Stimulated activated naive CD8-positive, alpha-beta T cell treated with anti-CD3 and anti-CD28 coated beads, Interleukin-15, amount 100 ng/mL, for 72 hours (primary cell): ENCODE results near the gene E2F3.
A peak's percentile ranks its signal among the peaks of the same experiment; 100 is the strongest.

Source experiments
- ATAC-seq: fragments of 150-1000 bp; cut with Tn5 transposase; 2 replicates; pipeline ENCODE4 v1.10.0; 2021; ENCODE audit warnings: mild to moderate bottlenecking, moderate library complexity
- DNase-seq, 2 donors: peaks; one replicate each; pipeline ENCODE4 v3.0.0; 2021 to 2022
- H3K27ac Mint-ChIP-seq, 2 donors: one replicate each; pipeline ENCODE4 v1.8.0; 2022; ENCODE audit warnings: mild to moderate bottlenecking in 2 of 2, mixed read lengths in 2 of 2, moderate library complexity in 2 of 2
- H3K27me3 Mint-ChIP-seq: one replicate; pipeline ENCODE4 v1.8.0; 2022; ENCODE audit warnings: mixed read lengths
- H3K4me1 Mint-ChIP-seq: one replicate; pipeline ENCODE4 v1.8.0; 2022; ENCODE audit warnings: mild to moderate bottlenecking, mixed read lengths
- H3K4me3 Mint-ChIP-seq, 2 donors: one replicate each; pipeline ENCODE4 v1.8.0; 2022; ENCODE audit warnings: mild to moderate bottlenecking in 2 of 2, mixed read lengths in 2 of 2, moderate library complexity in 1 of 2
- H3K9me3 Mint-ChIP-seq, 2 donors: one replicate each; pipeline ENCODE4 v1.8.0; 2022; ENCODE audit warnings: mixed read lengths in 2 of 2

E2F3 gene

GRCh38 chr6:20411953-20412681 lies 10.4 kb downstream of the E2F3 start:
- no peaks in the 10 kb centered on the region for H3K27me3 Mint-ChIP-seq
- no peak overlapping the region for H3K4me3 Mint-ChIP-seq
- H3K27ac Mint-ChIP-seq = peak overlapping the region in 1 of 2 donors; percentile 23
- no peak for ATAC-seq
- peaks cover 91% of the 10 kb centered on the region for H3K4me1 Mint-ChIP-seq
- H3K9me3 Mint-ChIP-seq = no peaks in the 10 kb centered on the region
- no peak for DNase-seq

GRCh38 chr6:20412682-20413073 lies 11.0 kb downstream of the E2F3 start:
- ATAC-seq = no peak
- no peaks in the 10 kb centered on the region for H3K27me3 Mint-ChIP-seq
- H3K4me1 Mint-ChIP-seq = peaks cover 91% of the 10 kb centered on the region
- H3K27ac Mint-ChIP-seq = no peak overlapping the region
- DNase-seq = no peak
- no peak overlapping the region for H3K4me3 Mint-ChIP-seq
- H3K9me3 Mint-ChIP-seq = no peaks in the 10 kb centered on the region

DNA sequence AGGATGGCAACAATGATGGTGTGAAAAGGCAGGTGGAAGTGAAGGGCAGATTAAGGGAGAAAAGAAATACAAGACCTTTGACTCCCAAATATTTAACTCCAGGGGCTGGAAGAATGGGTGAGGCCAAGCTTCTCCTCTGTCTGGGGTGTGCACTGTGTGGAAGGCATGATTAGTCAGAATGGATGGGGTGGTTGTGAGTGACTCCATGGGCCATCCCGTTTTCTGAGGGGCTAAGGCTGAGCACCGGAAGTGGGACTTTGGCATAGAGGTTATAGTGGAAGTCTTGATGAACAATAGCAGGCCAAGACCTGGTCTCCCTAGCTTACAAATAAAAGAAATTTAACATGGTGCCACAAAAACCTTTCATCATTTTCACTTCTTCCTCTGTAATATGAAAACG lies 12.1 kb downstream of the E2F3 start:
- peak overlapping the region in 1 of 2 donors; percentile 46 for H3K27ac Mint-ChIP-seq
- ATAC-seq (no peak), DNase-seq (no peak)
- H3K9me3 Mint-ChIP-seq = no peaks in the 10 kb centered on the region
- no peaks in the 10 kb centered on the region for H3K27me3 Mint-ChIP-seq
- no peak overlapping the region for H3K4me3 Mint-ChIP-seq
- peaks cover 89% of the 10 kb centered on the region for H3K4me1 Mint-ChIP-seq

- ATAC-seq = no peak
- DNase-seq = no peak
- H3K27ac Mint-ChIP-seq = no peak overlapping the region
- H3K4me1 Mint-ChIP-seq = peaks cover 80% of the 10 kb centered on the region
- no peaks in the 10 kb centered on the region for H3K9me3 Mint-ChIP-seq
- H3K4me3 Mint-ChIP-seq = no peak overlapping the region
- H3K27me3 Mint-ChIP-seq = no peaks in the 10 kb centered on the region
Observed at GRCh38 chr6:20414711-20415110, 13.0 kb downstream of the E2F3 start.

DNA sequence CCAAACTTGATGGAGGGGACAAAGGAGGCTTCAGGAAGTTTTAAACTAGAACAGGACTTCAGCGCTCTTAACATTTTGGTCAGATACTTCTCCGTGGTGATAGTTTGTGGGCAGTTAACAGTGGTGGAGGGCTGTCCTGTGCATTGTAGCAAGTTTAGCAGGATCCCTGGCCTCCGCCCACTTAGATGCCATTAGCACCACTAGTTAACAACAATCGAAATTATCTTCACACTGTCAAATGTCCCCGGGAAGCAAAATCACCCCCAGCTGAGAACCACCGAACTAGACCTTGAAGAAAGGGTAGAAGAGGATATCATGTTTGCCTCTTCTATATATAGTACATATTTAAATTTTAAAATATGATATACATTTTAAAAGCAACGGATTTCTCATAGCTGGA lies 13.6 kb downstream of the E2F3 start:
- H3K4me3 Mint-ChIP-seq = no peak overlapping the region
- H3K27ac Mint-ChIP-seq = no peak overlapping the region
- no peak for ATAC-seq
- H3K4me1 Mint-ChIP-seq = peaks cover 74% of the 10 kb centered on the region
- H3K9me3 Mint-ChIP-seq = no peaks in the 10 kb centered on the region
- no peak for DNase-seq
- no peaks in the 10 kb centered on the region for H3K27me3 Mint-ChIP-seq

DNA sequence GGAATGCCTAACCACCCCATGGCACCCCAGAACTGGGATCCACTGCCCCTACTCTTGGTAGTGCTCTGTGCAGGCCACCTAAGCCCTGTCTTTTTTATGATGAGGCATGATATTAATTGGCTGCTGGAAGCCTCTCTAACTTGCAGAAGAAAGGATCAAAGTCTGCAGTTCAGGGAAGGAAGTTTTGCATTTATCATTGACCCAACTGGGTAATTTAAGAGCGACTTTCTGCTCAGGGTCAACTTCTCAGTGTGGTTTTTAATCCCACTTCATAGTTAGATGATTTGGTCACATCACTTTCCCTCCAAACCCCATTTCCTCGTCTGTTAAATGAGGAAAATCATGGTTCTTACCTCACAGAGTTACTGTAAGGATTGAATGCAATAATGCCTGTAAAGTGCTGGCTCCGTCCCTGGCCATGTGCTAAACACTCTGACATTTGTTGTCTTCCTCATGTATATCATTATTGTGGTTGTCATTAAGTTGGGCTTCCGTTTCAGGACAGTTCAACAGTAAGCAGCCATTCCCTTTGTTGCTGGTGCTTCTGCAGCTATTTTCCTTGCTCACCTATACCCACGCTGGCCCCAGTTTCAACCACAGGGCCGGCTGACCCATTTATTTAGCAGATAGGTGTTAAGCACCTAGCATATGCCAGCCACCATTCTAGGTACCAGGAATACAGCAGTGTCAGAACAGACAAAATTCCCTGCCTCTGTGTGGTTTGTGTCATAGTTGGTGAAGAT lies 14.2 kb downstream of the E2F3 start:
- no peak for DNase-seq
- no peaks in the 10 kb centered on the region for H3K27me3 Mint-ChIP-seq
- H3K4me1 Mint-ChIP-seq = peaks cover 69% of the 10 kb centered on the region
- peak overlapping the region in 1 of 2 donors; percentile 9 for H3K4me3 Mint-ChIP-seq
- peaks cover 0 to under 1% of the 10 kb centered on the region in 2 donors for H3K9me3 Mint-ChIP-seq
- peak; percentile 48 for ATAC-seq
- no peak overlapping the region for H3K27ac Mint-ChIP-seq

DNA sequence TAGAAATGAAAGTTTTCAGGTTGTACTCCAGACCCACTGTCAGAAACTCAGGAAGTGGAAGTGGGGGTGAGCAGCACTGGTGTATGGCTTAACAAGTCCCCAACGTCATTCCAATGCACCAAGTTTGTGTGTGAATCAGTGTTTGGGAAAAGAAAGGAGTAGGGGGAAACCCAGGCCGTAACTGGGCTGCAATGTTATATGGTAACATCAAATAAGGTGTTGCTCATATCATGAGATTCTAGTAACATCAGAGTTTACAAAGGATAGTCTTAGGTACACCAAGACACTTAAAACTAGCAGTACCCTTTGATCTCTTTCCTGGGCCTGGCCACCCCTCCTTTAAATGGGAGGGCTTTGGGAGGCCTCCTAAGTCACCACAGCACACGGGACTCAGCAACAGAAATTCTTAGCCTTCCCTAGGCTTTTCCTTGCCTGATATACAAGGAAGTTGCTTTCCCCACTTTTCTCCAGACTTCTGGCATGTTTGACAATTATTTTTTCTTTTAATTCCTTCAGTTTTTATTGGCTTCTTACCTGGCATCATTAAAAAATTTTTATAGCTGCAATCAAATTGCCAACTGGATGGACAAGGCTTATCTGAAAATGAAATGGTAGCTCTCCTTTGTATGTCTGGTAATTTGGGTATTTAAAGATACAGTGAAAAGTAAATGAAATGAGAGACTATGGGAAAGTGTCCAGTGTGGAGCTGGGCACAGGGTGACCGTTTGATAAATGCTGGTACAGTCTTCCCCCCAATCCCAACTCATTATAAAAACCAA lies 15.1 kb downstream of the E2F3 start:
- H3K27me3 Mint-ChIP-seq = no peaks in the 10 kb centered on the region
- DNase-seq = no peak
- peaks cover 61% of the 10 kb centered on the region for H3K4me1 Mint-ChIP-seq
- H3K27ac Mint-ChIP-seq = no peak overlapping the region
- H3K4me3 Mint-ChIP-seq = peak overlapping the region in 1 of 2 donors; percentile 12
- H3K9me3 Mint-ChIP-seq = peaks cover 0 to 4% of the 10 kb centered on the region in 2 donors
- ATAC-seq = peak; percentile 45

GRCh38 chr6:20417819-20418218 lies 16.1 kb downstream of the E2F3 start:
- Mint-ChIP-seq H3K4me1 (peaks cover 59% of the 10 kb centered on the region), H3K27ac (peak overlapping the region in 1 of 2 donors; percentile 56)

DNA sequence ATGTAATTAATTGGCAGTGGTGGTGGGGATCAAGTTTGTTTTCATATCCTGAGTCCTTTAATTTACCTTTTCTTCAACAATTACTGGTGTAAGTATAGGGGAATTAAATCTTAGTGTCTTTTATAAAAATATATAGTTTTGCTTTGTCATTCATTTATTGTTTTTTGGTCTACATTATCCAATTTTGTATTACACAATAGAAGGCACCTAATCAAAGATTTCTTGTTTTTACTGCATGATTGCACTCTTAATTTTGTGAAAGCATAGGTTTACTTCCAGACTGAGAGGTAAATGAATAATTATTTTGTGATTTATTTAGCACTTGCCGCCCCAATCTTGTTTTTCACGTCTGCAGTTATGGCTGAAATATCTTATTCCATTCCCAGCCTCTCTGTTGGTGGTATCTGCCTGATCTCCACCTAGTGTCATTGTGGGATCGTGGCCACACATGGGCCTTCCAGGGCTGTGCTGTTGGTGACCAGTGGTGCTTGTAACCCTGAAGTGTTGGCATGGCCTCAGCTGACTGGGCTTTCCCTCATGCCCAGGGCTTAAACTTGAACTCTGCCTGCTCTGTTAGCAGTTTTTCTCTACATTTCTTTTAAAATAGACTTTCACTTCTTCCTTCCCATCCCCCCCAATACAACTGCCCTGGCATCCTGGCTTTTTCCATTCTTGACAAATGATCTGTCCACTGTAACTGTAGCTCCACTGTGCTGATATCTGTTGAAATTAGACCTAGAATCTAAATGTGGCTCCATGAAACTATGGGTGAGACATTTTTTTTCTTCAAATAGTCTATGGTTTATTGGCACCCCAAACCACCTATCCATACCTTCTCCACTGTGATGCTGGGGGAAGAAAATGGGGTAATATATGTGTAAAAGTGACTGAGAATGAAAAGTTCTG lies 24.8 kb downstream of the E2F3 start:
- peaks cover 0 to 3% of the 10 kb centered on the region in 2 donors for H3K9me3 Mint-ChIP-seq
- H3K4me3 Mint-ChIP-seq = no peak overlapping the region
- ATAC-seq = no peak
- peak overlapping the region in 1 of 2 donors; percentile 71 for H3K27ac Mint-ChIP-seq
- H3K4me1 Mint-ChIP-seq = peaks cover 25% of the 10 kb centered on the region
- no peaks in the 10 kb centered on the region for H3K27me3 Mint-ChIP-seq
- DNase-seq = no peak

More at GRCh38 chr6:20417819-20418218, 16.1 kb downstream of the E2F3 start:
- DNase-seq (no peak), ATAC-seq (no peak)
- no peak overlapping the region for H3K4me3 Mint-ChIP-seq
- H3K9me3 Mint-ChIP-seq = peaks cover 0 to 4% of the 10 kb centered on the region in 2 donors
- no peaks in the 10 kb centered on the region for H3K27me3 Mint-ChIP-seq

DNA sequence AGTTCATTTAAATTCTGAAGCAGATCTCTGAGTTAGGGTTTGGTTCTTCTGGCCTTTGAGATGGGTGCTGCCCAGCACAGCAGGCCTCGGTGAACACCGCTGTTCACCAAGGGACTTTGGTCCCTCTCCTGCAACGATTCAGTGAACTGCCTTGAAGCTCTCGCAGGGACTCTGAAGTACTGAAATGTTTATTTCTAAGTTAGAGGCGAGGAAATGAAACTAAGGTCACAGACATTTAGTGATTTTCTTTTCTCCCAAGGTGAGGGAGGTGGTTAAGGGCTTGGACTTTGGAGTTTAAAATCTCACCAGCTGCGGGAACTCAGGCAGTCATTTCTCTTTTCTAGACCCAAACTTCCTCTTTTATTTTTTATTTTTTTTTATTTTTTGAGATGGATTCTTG lies 26.2 kb downstream of the E2F3 start:
- no peaks in the 10 kb centered on the region for H3K27me3 Mint-ChIP-seq
- H3K4me3 Mint-ChIP-seq = no peak overlapping the region
- H3K4me1 Mint-ChIP-seq = peaks cover 19% of the 10 kb centered on the region
- no peak for ATAC-seq
- no peak overlapping the region for H3K27ac Mint-ChIP-seq
- DNase-seq = no peak
- peaks cover 0 to 8% of the 10 kb centered on the region in 2 donors for H3K9me3 Mint-ChIP-seq

GRCh38 chr6:20432692-20433091 lies 31.0 kb downstream of the E2F3 start:
- H3K9me3 Mint-ChIP-seq = peaks cover 0 to 17% of the 10 kb centered on the region in 2 donors
- DNase-seq (no peak), ATAC-seq (no peak)
- H3K27me3 Mint-ChIP-seq = no peaks in the 10 kb centered on the region
- no peak overlapping the region for H3K4me3 Mint-ChIP-seq
- no peak overlapping the region for H3K27ac Mint-ChIP-seq
- H3K4me1 Mint-ChIP-seq = peaks cover 3% of the 10 kb centered on the region

- Mint-ChIP-seq H3K4me3 (no peak overlapping the region), H3K4me1 (no peaks in the 10 kb centered on the region), H3K27ac (no peak overlapping the region), H3K27me3 (no peaks in the 10 kb centered on the region), H3K9me3 (peaks cover 0 to 17% of the 10 kb centered on the region in 2 donors)
- no peak for DNase-seq
- no peak for ATAC-seq
Observed at GRCh38 chr6:20433321-20433720, 31.6 kb downstream of the E2F3 start.

DNA sequence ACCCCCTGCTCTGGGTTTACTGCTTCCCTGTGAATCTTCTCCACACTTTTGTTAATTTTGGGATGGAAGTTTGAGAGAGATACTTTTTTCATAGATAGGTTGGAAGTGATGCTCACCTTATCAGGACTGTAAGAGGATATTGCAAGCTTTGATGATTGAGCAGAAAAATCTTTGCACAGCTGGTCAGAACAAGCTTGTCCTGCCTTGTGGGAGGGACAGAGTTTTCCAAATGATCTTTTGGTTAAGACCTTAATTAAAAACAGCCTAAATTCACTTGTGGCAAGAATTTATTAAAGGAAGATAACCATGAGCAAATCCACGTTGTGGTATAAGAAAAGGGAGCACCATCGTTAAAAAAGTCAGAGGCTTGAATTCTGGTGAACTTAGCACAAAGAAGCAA lies 32.2 kb downstream of the E2F3 start:
- Mint-ChIP-seq H3K4me3 (no peak overlapping the region), H3K9me3 (peaks cover 0 to 17% of the 10 kb centered on the region in 2 donors), H3K27me3 (no peaks in the 10 kb centered on the region), H3K4me1 (no peaks in the 10 kb centered on the region), H3K27ac (no peak overlapping the region)
- DNase-seq = no peak
- ATAC-seq = no peak

- H3K27me3 Mint-ChIP-seq = no peaks in the 10 kb centered on the region
- no peak overlapping the region for H3K4me3 Mint-ChIP-seq
- ATAC-seq (no peak), DNase-seq (no peak)
- peaks cover 0 to 17% of the 10 kb centered on the region in 2 donors for H3K9me3 Mint-ChIP-seq
- H3K27ac Mint-ChIP-seq = no peak overlapping the region
- H3K4me1 Mint-ChIP-seq = no peaks in the 10 kb centered on the region
Observed at GRCh38 chr6:20434766-20435165, 33.1 kb downstream of the E2F3 start.

- H3K4me1 Mint-ChIP-seq = no peaks in the 10 kb centered on the region
- no peak for DNase-seq
- peaks cover 0 to 11% of the 10 kb centered on the region in 2 donors for H3K9me3 Mint-ChIP-seq
- H3K27me3 Mint-ChIP-seq = no peaks in the 10 kb centered on the region
- no peak overlapping the region for H3K4me3 Mint-ChIP-seq
- H3K27ac Mint-ChIP-seq = no peak overlapping the region
- no peak for ATAC-seq
Observed at GRCh38 chr6:20436719-20437118, 35.0 kb downstream of the E2F3 start.
